Hematopoietic multipotent progenitor cell treated with erythropoietin and hydrocortisone succinate and interleukin-3 and kit ligand, for 4 days (in vitro differentiated cells): ENCODE results near the gene KCNJ8.
"Not testable (repeated sequence)": the region's sequence is repeated elsewhere in the genome, so short reads cannot be mapped to it uniquely, and the experiment has no call there.

ENCODE experiments used
- DNase-seq: peaks from one replicate; pipeline ENCODE4 v3.0.0-alpha.2; 2015

The KCNJ8 gene

GRCh38 chr12:21774358-21775132 lies at the start of gene KCNJ8:
KCNJ8 (minus strand) TSS chr12:21774706; CDS start chr12:21773616, 1,090 bp downstream.
- DNase-seq: peak; percentile 35

- DNase-seq: no peak
Measured at GRCh38 chr12:21823581-21823980, 49.1 kb upstream of the KCNJ8 start.

- DNase-seq: no peak
Measured at GRCh38 chr12:21819678-21820077, 45.2 kb upstream of the KCNJ8 start.

DNA sequence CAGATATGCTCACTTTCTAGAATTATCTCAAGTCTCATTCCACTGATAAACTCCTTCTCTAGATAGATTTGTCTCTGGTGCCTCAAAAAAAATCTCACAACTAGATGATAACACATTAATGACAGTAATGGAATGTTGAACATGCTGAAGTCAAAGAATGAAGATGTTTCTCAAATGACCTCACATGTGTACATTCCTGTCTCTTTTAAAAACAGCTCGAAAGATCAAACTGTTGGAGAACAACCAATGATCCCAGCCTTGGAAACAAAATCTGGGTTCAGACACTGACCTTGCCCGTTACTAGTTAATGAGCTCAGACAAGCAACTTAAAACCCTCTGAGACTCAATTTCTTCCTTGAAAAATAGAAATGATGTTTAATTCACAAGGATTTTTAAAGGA lies 44.7 kb upstream of the KCNJ8 start:
- no peak for DNase-seq

- no peak for DNase-seq
Measured at GRCh38 chr12:21818627-21819026, 44.1 kb upstream of the KCNJ8 start.

DNA sequence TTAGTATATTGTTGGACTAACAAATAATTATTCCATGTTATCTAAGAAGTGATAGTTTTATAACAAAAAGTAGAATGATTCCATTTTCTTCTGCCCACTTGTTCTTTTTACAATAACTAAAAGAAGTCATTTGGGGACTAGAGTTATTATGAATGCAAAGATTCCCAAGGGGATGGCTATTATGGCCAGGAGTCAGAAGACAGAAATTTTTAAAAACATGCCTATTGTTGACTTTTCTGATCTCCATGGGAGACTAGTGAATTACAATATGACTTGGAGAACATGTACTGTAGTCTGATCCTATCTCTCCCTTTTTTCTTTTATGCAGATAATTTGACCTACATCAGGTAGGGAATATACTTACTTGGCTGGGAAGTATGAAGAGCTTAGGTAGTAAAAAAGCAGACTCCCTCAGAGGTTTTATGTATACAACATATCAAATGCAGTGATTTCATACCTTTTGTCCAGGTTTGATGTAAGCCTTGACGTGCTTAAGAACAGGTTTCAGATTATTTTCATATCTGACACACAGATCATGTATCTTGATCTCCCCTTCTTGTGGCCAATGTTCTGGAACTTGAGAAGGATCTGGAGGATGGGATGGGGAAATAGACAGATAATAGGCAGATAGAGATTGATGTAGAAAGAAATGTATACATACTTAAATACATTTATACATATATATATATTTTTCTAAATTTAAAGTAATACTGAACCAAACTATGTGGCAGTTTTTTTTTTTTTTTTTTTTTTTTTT lies 41.0 kb upstream of the KCNJ8 start:
- DNase-seq: no peak

DNA sequence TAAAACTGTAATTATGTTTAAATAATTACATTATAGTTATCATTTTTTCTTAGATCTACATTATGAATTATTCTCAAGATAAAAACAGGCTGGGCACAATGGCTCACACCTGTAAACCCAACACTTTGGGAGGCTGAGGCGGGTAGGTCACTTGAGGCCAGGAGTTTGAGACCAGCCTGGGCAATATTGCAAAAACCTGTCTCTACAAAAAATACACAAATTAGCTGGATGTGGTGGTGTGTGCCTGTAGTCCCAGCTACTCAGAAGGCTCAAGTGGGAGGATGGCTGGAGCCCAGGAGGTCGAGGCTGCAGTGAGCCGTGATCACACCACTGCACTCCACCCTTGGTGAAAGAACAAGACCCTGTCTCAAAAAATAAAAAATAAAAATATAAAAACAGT lies 40.3 kb upstream of the KCNJ8 start:
- no peak for DNase-seq

- no peak for DNase-seq
Measured at GRCh38 chr12:21814327-21814726, 39.8 kb upstream of the KCNJ8 start.

DNA sequence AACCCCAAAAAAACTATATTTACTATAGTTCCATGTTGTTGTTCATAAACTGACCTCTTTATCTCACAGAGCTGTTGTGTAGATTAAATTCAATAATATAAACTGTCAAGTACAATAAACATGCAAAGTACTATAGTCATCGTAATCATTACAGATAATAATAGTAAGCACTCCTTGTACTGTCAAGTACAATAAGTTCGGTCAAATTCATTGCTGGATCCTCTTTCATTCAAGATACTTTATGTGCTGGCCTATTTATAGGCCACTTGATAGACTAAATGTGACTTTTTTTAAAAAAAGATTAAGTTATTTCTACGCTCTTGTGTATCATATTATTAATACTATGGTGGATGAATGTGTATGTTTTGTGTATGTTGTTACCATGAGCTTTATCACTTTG lies 39.2 kb upstream of the KCNJ8 start:
- DNase-seq: no peak

- DNase-seq: peak; percentile 38
Measured at GRCh38 chr12:21813125-21813524, 38.6 kb upstream of the KCNJ8 start.

DNA sequence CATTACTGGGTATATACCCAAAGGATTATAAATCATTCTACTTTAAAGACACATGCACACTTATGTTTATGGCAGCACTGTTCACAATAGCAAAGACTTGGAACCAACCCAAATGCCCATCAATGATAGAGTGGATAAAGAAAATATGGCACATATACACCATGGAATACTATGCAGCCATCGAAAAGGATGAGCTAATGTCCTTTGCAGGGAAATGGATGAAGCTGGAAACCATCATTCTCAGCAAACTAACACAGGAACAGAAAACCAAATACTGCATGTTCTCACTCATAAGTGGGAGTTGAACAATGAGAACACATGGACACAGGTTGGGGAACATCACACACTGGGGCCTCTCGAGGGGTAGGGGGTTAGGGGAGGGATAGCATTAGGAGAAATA lies 37.8 kb upstream of the KCNJ8 start:
- DNase-seq: not testable (repeated sequence)

DNA sequence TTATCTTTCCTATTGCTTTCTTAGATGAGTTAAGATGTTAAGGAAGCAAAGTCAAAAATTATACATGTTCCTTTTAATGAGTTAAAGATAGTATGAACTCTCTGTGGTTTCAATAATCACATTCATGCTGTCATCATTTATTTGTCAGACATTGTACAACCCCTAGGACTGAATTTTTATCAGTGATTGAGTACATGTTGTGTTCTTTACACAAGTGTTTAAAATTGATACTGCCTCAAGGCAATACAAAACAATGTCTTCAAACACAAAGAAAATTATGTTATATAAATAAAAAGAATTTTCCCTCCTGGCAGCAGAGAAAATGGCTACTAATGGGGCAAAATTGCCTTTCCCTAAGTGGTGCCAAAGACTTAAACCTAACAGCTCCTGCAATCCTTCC lies 34.6 kb upstream of the KCNJ8 start:
- no peak for DNase-seq

- DNase-seq: no peak
Measured at GRCh38 chr12:21806255-21806654, 31.7 kb upstream of the KCNJ8 start.

- no peak for DNase-seq
Measured at GRCh38 chr12:21801522-21802288, 27.2 kb upstream of the KCNJ8 start.

GRCh38 chr12:21800011-21800410 lies 25.5 kb upstream of the KCNJ8 start:
- no peak for DNase-seq

DNA sequence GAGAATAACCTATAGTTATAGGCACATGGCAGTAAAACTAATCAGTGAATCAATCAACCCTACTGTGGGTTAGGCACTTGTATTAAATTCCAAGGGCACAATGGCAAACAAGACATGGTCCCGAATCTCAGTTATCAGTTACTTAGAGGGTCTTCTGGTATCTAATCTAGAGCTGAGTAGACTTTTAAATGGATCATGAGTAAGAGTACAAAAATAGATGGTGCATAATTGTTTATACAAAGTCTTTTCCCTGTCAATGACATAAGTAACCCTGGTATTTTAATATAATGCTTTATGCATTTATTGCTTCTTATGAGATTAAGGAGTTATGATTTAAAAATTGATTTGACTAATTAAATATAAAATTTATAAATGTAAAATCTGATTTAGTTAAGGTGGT lies 23.0 kb upstream of the KCNJ8 start:
- DNase-seq: no peak

GRCh38 chr12:21795648-21796328 lies 21.3 kb upstream of the KCNJ8 start:
- no peak for DNase-seq

GRCh38 chr12:21794807-21795595 lies 20.5 kb upstream of the KCNJ8 start:
- DNase-seq: not testable (repeated sequence)

GRCh38 chr12:21789687-21790086 lies 15.2 kb upstream of the KCNJ8 start:
- DNase-seq: not testable (repeated sequence)

DNA sequence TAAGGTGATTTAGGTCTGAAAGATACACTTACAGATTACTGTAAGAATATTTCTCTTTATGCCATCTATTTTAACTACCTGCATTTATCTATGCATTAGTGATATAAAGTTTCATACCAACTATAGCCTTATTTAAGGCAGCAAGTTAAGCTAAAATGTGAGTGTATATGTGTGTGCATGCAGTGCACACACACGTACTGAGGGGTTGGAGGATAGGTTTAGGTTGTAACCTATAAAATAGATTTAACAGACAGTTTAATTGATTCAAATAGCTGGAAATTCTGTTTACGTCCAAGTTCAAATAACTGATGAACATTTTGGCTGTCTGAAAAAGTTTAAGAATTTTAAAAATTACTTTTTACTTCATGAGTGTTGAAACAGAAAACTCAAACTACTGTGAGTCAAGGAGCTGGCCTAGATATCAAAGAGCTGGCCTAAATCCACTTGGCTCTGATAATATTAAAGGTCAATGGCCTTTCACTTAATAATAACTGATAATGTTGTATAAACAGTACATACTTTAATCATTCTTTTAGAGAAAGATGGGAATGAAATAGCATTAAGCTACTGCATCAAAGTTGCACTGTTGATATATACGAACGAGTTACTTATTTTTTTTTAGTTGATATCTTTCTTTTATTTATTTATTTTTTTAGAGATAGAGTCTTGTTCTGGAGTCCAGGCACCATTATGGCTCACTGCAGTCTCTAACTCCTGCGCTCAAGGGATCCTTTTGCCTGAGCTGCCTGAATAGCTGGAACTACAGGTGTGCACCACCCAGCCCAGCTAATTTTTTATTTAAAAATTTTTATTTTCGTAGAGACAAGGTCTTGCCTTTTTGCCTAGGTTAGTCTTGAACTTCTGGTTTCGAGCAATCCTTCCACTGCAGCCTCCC lies 13.8 kb upstream of the KCNJ8 start:
- no peak for DNase-seq

- DNase-seq: no peak
Measured at GRCh38 chr12:21786041-21786531, 11.6 kb upstream of the KCNJ8 start.
